Stimulated activated CD8-positive, alpha-beta memory T cell treated with anti-CD3 and anti-CD28 coated beads, Interleukin-4, amount 100 ng/mL, for 48 hours (primary cell): ENCODE data around the gene SLC39A13.

ENCODE experiments used
- DNase-seq: peaks from one replicate; pipeline ENCODE4 v3.0.0-alpha.2; 2020

Gene SLC39A13

DNA sequence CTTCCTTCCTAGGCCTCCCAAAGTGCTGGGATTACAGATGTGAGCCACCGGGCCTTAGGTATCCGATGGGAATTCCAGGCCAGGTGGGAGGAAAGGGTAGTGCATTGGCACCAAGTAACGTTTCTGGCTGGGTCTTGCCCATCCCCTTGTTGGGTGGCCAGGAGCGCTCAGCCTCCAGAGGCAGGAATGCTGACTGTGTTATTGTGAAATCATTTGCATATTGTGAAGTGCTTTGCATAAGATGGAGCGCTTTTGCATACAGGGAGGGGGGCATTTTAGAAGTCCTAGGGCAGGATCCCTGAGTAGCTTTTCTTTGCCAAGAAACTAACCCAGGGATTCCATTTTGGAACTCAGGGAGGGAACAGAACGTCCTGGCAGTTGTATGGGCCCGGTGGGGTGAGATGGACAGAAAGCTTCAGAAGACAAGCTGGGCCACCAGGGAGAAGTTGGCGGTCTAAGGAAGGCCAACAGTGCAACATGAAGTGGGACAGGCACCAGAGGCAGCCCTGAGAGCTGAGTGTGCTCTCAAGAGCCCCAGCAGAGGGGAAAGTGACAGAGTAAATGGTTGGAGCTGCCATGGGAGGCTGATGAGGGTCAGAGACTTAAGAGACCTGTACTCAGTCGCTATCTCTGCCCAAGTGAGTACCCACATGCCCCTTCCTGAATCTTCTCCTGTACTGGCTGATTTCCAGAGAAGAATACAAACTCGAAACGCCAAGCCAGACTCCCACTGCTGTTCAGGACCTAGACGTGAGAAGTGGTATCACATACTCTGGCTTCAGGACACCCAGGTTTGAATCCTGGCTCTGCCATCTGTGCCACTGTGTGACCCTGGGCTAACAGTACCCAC lies 1.3 kb upstream of the SLC39A13 start:
- DNase-seq, result no peak

DNA sequence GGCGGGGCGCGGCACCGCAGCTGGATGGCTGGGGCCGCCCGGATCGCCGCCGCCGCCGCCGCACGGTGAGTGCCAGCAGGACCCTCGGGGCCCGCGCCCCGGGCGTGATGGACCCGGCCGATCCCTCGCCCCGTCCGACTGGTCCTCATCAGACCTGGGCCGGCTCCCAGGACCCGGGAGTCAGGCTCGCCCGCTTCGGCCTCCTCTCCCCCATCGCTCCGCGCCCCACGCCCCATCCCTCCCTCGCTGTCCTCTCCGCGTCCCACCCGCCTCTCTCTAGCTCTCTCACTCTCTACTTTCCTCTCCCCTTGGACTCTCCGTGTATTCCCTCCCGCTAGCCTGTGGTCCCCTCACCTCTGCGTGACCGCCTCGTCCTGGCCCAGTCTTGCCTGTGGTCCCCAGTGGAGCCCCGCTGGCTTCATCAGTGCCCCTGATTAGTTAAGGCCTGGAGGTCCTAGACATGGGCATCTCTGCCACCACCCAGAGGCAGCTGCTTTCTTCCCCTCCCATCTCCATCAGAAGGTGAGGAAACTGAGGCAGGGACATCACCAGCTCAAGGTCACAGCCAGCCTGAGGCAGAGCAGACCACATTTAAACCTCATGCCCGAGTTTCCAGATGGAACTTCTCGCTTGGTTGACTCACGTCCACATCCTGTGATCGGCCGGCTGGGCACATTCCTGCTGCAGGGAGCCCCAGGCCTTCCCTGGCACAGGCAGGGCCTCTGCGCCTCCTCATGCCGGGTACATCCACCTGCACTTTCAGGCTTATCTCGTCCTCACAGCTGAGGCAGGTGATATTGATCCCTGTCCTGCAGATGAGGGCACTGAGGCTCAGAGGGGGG lies 429 bp downstream of the SLC39A13 start:
- DNase-seq, result peak; percentile 52

DNA sequence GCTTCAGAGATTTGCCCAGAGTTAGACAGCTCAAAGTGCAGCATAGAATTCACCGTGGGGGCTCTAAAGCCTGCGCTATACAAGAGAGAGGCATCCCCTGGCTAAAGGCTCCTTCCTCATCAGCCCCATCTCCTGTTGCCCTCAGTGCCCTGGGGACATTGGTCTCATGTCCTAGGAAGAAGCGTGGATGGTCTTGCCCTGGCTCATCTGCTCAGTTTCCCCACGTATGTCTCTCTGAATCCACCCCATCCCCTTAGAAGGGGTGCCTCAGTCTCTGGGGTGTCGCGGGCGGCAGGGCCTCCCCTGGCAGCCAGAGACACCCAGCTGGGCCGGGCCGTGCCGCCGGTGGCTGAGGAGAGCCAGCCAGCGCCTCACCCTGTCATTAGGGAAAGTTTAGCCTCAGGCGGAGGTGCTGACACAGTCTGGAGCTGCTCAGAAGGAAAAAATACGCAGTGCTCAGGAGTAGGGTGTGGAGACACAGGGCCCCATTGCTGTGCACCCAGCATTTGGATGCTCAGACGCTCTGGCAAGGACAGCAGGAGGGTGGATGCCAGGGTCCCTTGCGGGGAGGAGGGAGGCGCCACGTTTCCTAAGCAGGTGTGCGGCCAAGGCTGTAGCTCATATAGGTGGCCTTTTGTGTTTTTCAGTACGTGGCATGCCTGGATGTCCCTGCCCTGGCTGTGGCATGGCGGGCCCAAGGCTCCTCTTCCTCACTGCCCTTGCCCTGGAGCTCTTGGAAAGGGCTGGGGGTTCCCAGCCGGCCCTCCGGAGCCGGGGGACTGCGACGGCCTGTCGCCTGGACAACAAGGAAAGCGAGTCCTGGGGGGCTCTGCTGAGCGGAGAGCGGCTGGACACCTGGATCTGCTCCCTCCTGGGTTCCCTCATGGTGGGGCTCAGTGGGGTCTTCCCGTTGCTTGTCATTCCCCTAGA lies 1.3 kb downstream of the SLC39A13 start:
- DNase-seq, result no peak

DNA sequence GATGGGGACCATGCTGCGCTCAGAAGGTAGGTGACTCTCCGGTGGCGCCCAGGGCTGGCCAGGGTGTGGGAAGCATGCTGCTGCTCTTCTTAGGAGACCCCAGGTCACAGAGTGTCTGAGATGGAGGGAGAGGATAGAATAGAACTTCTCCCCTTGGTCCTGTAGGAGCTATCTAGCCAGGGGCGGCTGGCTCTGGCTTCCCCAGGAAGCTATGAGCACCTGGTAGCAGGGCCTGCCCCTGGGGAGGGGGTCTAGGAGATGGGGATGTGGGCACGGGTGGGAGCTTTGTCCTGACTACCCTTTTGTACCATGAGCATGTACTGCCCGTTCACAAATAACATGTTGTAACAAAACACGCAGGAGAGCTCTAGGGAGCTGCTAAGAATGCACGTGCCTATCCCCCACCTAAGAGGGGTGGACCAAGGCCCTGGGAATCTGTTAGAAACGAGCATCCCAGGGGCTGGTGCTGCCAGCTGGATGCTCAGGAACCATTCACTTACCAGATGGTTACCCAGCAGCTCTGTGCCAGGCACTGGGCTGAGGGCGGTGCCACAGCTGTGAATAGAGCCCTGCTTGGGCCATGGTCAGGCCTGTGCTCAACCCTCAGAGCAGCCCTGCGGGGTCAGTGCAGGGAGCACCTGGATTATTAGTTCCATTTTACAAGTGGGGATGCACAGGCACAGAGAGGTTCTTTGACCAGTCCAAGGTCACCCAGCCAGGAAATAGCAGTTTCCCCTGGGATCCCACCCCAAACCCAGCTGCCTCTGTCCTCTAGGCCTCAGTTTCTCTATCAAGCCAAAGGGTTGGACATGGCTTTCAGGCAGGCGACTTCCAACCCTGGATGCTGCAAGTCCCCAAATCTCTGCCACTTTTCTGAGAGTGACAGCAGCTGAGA lies 2.2 kb downstream of the SLC39A13 start:
- no peak for DNase-seq

DNA sequence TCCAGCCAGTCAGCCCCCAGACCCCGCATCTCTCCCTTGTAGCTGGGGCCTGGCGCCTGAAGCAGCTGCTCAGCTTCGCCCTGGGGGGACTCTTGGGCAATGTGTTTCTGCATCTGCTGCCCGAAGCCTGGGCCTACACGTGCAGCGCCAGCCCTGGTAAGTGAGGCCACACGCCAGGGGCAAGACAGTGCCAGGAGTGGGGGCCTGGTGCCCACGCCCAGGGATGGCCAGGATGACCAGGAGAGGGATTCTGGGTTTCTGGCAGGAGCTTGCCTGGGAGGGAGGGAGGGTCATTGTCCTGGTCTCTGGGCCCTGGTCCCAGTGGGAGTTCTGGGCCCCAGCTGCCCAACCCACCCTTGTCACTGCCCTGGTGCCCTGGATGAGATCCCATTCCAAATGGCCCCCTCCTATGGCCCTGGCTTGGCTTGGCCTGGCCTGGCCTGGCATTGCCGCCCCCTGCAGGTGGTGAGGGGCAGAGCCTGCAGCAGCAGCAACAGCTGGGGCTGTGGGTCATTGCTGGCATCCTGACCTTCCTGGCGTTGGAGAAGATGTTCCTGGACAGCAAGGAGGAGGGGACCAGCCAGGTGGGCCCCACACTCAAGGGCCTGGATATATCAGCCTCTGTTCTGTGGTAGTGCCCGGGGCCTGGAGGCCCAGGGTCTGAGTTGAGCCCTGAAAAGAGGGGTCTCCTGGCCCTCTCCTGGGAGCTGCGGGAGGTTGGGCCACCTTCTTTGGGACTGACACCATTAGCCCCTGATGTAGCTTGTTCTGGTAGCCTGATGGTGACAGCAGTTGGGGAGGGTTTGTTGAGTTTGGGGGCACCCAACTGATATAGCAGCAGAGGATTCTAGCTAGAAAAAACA lies 3.7 kb downstream of the SLC39A13 start:
- peak; percentile 78 for DNase-seq

DNA sequence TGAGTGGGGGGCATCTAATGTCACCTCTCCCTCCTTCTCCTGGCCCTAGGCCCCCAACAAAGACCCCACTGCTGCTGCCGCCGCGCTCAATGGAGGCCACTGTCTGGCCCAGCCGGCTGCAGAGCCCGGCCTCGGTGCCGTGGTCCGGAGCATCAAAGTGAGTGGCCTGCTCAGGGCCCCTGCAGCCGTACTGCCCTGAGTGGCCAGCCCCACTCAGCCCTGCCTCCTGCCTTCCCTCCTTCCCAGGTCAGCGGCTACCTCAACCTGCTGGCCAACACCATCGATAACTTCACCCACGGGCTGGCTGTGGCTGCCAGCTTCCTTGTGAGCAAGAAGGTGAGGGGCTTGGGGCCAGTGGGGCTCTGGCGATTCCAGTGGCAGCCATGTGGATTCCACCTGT lies 5.0 kb downstream of the SLC39A13 start:
- no peak for DNase-seq

DNA sequence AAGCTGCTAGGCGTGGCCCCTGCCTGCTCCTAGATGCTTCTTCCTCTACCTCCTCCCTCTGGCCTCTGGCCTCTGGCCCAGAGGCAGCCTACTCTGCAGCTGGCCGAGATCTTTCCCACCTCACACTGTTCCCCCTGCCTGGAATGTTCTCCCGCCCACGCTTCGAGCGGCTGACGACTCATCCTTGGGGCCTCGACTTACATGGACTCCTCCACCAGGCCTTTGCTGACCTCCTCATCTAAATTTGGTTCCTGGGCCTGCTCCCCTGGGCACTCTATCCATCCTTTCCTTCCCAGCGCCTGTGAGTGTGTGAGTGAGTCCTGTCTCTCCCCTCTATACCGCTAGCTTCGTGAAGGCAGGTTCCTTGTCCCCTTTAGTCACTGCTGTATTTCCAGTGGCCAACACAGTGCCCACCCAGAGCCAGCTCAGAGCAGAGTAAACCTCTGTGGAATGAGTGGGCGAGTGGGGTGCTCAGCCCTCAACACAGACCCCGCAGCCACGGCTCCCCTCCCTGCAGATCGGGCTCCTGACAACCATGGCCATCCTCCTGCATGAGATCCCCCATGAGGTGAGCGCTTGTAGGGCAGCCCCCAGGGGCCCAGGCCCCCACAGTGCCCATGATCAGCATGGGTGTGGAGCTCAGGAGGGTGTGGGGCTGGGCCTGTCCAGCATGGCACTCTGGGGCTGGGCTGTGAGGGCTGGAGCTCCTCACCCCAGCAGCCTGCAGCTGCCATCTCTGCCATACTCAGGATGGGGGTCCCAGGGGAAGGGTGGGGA lies 5.7 kb downstream of the SLC39A13 start:
- no peak for DNase-seq

DNA sequence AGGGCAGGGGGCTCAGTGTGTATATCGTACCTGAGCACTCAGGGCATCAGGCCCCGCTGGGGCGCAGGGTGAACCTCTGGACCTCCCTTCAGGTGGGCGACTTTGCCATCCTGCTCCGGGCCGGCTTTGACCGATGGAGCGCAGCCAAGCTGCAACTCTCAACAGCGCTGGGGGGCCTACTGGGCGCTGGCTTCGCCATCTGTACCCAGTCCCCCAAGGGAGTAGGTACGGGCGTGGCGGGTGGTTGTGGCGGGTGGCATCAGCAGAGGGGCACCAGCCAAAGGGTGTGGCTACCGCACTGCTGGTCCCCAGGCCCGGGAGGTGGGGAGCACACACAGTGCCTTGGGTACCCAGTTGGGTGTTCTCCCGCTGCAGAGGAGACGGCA lies 6.3 kb downstream of the SLC39A13 start:
- no peak for DNase-seq

DNA sequence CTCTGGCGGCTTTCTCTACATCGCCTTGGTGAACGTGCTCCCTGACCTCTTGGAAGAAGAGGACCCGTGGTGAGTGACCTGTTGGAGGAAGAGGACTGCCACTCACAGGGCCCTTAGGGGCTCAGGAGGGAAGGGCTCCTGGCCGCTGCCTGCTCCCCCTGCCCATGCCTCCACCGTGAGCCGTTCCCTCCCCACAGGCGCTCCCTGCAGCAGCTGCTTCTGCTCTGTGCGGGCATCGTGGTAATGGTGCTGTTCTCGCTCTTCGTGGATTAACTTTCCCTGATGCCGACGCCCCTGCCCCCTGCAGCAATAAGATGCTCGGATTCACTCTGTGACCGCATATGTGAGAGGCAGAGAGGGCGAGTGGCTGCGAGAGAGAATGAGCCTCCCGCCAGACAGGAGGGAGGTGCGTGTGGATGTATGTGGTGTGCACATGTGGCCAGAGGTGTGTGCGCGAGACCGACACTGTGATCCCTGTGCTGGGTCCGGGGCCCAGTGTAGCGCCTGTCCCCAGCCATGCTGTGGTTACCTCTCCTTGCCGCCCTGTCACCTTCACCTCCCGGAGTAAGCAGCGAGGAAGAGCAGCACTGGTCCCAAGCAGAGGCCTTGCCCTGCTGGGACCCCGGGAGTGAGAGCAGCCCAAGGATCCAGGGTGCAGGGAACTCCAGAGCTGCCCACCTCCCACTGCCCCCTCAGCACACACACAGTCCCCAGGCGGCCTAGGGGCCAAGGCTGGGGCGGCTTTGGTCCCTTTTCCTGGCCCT lies 6.9 kb downstream of the SLC39A13 start:
- DNase-seq, result no peak

DNA sequence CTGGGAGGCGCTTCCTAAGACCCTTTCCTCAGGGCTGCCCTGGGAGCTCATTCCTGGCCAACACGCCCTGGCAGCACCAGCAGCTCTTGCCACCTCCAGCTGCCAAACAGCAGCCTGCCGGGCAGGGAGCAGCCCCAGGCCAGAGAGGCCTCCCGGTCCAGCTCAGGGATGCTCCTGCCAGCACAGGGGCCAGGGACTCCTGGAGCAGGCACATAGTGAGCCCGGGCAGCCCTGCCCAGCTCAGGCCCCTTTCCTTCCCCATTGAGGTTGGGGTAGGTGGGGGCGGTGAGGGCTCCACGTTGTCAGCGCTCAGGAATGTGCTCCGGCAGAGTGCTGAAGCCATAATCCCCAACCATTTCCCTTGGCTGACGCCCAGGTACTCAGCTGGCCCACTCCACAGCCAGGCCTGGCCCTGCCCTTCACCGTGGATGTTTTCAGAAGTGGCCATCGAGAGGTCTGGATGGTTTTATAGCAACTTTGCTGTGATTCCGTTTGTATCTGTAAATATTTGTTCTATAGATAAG lies 7.6 kb downstream of the SLC39A13 start:
- no peak for DNase-seq

DNA sequence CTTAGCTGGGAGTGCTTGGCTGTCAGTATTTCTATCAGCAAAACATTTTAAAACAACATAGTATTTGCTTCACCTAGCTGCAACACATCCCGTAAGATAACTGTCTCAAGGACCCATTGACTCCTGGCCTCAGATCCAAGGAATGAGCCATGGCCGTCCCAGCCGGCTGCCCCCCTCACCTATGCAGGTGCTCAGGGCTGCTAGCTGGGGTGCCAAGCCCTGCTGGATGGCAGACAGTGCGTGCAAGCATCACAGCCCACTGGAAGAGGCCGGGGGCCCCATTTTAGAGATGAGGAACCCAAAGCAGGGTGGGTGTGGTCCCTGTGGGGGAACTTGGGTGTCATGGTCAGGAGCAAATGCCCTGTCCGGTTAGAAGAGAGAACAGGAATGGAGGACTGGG lies 9.3 kb downstream of the SLC39A13 start:
- DNase-seq, result no peak

DNA sequence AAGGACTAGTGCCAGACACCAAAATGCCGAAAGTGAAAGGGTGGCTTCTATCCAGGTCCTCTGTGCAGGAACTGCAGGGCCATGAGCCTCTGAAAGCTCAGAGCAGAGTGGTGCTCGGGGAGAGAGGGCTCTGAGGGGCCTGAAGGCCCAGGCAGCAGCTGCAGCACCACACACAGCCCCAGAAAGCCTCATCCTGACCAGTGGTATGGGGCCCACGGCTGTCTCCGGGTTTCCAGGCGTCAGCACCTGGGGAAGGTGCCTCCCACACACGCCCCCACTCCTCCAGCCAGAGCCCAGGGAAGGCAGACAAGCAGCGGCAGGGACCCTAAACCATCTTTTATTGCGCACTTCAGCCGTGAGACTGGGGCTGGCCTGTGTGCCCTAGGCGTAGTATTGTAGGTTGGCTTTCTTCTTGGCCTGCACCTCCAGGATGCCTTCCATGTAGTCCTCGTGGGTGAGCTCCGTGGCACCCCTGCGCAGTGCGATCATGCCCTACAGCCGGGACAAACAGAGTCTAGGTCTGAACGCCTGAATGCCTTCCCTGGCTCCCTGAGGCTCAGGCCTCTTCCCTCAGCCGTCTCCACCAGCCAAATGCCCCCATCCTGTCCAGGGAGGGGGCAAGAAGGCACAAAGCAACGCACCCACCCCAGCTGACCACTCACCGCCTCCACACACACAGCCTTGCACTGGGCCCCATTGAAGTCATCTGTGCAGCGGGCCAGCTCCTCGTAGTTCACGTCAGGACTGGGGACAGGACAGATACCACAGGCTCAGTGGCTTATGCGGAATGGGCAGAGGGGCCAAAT lies 10.3 kb downstream of the SLC39A13 start:
- DNase-seq, result no peak

DNA sequence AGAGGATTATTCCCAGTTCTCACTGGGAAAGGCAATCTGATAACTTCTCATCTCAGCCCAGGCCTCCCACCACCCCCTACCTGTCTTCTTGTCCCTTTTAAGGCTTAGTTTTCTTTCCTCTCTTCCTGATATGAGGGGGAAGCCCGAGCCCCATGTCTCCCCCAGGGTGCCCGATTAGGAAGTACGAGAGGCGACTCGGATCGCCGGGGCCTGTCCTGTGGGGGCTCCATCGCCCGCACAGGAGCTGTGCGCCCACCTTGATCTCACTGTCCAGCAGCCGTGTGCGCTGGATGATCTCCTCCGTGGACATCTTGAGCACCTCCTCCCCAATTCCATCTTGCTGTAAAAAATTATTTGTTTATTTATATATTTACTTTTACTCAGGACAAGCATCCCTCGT lies 17.2 kb downstream of the SLC39A13 start:
- DNase-seq, result no peak

DNA sequence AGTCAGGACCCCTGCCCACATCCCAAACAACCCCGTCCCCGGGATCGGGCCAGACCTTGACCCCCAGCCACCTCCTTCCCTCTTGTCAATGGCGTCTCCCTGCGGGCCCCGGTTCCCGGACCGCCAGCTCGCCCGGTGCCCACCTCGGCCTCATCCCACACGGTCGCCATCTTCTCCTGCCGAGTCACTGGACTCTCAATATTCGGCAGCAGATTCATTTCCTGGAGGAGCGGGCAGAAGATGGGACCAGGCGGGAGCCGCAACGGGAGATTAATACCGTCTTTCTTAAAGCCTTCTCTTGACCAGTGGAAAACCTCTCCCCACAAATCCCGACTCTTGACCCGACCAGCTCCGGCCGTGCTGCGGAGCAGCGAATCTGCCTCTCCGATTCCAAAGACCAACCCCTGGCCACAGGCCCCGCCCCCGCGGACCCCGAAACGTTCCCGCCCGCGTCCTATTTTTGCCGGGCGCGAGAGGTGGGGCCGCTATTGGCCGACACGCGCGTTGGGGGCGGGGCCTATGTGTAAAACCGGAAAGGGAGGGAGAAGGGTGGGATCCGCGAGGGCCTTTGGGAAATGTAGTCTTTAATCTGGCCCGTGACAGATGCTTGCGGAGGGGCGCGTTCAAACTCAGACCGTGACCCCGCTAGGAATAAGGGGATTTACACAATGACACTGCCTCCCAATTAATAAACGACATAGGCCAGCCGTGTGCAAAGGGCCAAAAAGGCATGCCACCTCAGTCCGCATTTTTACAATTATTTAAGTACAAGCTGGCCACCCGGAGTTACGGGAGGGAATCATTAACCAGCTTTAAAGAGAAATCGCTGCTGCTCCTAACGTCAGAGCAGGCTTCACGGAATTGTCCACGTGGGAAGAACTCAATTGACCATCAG lies 17.9 kb downstream of the SLC39A13 start, which contains the start of gene PSMC3:
Gene PSMC3, minus strand, starts transcription at position 378 of the 895 bp plus-strand sequence. Its CDS starts 160 bp downstream, at position 218.
- DNase-seq, result peak; percentile 100

DNA sequence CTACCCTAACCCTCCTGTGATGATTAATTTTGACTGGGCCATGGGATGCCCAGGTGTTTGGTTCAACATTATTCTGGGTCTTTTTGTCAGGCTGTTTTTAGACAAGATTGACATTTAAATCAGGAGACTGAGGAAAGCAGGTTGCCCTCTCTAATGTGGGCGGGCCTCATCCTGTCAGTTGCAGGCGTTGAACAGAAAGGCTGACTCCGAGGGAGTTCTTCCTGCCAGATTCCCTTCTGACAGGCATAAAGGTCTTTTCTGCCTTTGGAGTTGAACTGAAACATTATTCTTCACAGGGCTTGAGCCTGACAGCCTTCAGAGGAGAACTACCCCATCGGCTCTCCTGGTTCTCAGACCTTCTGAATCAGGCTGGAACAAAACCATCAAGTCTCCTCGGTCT lies 22.1 kb downstream of the SLC39A13 start:
- no peak for DNase-seq

DNA sequence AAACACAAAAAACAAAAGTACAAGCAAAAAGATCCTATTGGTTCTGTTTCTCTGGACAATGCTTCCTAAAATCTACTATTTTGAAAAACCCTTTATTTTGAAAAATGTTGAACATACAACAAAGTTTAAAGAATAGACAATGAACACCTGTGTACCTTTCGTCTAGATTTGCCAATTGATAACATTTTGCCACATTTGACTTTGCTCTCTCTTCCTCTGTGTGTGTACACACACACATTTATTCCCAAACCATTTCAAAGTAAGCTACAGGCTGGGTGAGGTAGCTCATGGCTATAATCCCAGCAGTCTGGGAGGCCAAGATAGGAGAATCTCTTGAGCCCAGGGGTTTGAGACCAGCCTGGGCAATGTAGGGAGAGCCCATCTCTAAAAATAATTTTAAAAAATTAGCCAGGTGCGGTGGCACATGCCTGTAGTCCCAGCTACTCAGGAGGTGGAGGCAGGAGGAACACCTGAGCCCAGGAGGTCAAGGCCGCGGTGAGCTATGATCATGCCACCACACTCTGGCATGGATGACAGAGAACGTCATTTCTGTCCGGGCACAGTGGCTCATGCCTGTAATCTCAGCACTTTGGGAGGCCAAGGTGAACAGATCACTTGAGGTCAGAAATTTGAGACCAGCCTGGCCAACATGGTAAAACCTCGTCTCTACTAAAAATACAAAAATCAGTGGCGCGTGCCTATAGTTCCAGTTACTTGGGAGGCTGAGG lies 23.1 kb downstream of the SLC39A13 start:
- DNase-seq, result no peak
